ENCODE results near the gene SMARCA1.
"Not testable (repeated sequence)": the region's sequence is repeated elsewhere in the genome, so short reads cannot be mapped to it uniquely, and the experiment has no call there.

Gene SMARCA1, protein sequence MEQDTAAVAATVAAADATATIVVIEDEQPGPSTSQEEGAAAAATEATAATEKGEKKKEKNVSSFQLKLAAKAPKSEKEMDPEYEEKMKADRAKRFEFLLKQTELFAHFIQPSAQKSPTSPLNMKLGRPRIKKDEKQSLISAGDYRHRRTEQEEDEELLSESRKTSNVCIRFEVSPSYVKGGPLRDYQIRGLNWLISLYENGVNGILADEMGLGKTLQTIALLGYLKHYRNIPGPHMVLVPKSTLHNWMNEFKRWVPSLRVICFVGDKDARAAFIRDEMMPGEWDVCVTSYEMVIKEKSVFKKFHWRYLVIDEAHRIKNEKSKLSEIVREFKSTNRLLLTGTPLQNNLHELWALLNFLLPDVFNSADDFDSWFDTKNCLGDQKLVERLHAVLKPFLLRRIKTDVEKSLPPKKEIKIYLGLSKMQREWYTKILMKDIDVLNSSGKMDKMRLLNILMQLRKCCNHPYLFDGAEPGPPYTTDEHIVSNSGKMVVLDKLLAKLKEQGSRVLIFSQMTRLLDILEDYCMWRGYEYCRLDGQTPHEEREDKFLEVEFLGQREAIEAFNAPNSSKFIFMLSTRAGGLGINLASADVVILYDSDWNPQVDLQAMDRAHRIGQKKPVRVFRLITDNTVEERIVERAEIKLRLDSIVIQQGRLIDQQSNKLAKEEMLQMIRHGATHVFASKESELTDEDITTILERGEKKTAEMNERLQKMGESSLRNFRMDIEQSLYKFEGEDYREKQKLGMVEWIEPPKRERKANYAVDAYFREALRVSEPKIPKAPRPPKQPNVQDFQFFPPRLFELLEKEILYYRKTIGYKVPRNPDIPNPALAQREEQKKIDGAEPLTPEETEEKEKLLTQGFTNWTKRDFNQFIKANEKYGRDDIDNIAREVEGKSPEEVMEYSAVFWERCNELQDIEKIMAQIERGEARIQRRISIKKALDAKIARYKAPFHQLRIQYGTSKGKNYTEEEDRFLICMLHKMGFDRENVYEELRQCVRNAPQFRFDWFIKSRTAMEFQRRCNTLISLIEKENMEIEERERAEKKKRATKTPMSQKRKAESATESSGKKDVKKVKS

DNA sequence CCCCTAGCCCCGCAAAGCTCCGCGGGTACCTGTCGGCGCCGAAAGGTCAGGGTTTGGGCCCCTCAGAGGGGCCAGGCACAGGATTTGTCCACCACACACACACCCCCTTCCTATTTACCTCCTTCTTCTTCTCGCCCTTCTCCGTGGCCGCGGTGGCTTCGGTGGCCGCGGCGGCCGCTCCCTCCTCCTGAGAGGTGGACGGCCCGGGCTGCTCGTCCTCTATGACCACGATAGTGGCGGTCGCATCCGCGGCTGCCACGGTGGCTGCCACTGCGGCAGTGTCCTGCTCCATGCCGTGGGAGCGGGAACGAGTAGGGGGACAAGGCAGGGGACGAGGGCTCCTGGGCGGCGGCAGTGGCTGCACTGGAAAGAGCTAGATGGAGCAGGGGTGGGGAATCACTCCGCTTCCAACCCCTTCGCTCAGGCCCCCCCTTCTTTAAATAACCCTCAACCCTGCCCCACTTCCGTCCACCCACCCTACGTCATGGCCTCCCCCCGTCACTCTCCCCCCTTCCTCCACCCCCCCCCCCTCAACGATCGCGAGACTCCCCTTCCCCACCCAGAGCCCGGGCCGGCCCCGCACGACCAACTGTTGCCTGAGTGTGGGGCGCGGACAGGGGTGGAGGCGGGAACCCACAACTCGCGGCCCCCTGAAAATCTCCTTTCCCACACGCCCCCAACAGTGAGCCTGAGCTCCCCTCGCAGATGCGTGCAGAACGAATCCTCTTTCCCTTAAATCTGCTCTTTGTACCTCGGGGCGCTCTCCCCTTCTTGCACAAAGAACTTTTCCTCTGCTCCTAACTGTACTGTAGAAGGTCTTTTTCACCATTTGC lies at the start of gene SMARCA1:
Gene SMARCA1, minus strand, starts transcription at position 412 of the 833 bp plus-strand sequence. Its CDS starts 120 bp downstream, at position 292.
- DNase-seq (ENCODE audit: low read depth in 2 of 3, low spot score in 1 of 3): no peak

DNA sequence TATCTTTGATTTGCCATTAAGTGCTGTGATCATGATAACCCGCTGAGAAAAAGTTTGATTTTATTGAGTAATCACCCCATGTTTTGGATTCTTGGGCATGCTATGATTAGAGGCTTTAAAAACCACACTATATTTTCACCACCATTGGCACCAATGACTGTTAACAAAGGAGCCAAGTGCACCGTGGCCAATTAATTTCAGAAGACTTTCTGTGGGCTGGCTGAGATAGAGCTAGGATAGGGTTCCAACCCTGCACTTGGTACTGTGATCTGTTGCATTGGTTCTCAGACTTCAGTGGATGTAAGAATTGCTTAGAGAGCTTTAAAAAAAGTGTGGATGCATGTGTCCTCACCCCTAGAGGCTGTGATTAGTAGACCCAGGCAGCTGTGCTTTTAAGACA lies 49.1 kb upstream of the SMARCA1 start:
- no peak for DNase-seq (ENCODE audit: low read depth in 2 of 3, low spot score in 1 of 3)

DNA sequence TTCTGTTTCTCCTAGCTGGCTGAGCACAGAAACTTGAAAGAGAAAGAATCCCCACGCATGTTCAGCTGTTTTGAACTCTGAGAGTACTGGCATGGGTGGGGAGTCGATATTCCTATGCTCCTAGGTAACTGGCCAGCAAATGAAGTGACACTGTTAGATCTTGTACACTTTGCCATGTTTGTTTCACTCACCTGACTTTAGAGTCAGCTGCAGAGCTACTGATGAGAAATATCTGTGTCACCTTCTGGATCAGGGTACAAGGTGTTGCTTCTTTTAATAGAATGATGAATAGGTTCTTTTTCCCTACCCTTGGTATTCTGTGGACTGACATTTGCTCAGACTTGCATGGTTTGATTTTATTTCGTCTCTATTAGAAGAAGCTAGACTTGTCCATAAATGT lies 45.1 kb upstream of the SMARCA1 start:
- DNase-seq (ENCODE audit: low read depth in 2 of 3, low spot score in 1 of 3): no peak

DNA sequence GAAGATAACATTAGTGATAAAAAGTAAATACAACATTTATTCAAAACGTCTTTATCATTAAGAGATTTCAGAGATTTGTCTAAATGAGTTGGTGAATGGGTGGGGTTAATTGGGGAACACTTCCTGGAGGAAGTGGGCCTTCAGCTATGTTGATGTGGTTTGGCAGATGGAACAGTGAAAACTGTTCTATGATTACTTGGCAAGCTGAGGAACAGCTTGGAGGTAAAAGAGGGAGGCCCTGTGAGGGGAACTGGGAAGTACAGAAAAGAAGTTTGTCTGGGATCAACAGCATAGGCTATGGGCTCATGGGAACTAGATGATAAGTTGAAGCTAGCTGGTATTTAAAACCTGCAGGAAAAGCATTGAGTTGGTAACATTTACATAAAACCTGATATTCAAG lies 42.8 kb upstream of the SMARCA1 start:
- DNase-seq (ENCODE audit: low read depth in 2 of 3, low spot score in 1 of 3): no peak

DNA sequence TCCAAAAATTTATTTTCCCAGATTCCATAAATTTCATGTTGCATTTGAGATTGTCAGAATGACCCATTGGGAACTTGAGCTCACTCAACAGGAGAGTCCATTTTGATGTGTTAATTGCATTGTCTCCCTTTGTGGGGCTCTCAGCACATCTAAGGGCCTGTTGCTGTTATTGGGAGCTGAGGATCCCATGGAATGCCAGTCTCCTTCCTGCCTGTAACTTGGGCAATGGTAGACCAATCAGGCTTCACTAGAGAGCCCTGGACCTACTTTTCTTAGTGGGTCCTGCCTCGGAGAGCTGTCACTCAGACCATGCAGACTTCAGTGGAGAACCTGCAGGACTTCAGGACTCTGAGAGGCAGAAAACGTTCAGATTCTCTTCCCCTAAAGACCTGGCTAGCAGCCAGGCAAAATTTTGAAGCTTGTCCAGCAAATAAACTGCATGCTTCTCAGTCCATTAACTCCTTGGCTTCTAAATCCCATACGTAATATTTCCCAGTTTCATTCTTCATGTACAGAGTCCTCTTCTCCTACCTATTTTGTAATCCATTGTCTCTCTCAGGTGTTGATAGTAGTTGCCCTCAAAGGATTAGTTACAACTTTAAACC lies 41.9 kb upstream of the SMARCA1 start:
- no peak for DNase-seq (ENCODE audit: low read depth in 2 of 3, low spot score in 1 of 3)

DNA sequence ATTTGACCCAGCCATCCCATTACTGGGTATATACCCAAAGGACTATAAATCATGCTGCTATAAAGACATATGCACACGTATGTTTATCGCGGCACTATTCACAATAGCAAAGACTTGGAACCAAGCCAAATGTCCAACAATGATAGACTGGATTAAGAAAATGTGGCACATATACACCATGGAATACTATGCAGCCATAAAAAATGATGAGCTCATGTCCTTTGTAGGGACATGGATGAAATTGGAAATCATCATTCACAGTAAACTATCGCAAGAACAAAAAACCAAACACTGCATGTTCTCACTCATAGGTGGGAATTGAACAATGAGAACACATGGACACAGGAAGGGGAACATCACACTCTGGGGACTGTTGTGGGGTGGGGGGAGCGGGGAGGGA lies 41.1 kb upstream of the SMARCA1 start:
- not testable (repeated sequence) for DNase-seq (ENCODE audit: low read depth in 2 of 3, low spot score in 1 of 3)

DNA sequence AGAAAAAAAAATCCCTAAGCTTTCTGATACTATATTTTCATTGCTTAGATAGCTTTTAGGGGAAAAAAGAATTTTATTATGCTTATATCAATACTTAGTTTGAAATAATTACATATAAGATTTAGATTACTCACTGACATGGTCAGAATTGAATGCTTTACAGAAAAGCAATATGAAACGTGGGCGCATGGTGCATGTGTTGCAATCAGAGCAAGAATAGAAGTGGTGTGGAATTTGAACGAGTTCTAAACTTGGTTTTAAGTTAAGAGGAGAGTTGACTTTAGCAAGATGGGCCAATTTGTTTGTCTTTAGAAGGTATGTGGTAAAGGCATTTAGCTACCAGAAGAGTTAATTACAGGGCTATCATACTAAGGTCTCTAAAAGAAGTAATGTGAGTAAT lies 38.2 kb upstream of the SMARCA1 start:
- DNase-seq (ENCODE audit: low read depth in 2 of 3, low spot score in 1 of 3): no peak

DNA sequence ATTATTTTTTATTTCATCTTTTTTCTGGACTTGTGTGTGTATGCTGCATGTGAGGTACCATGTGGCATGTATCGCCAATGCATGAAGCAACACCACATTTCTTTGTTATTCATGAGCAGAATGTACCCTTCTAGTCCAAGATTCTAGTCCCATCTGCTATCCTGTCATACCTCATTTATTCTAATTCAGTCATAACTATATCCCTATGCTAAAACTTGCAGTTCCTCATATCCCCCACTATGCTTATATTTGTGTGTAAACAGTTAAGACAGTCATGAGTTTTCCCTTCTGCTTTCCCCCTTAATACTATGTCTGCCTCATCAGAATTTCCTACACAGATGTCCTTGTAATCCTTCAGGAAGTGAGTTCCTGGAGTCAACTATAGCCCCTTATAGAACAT lies 36.5 kb upstream of the SMARCA1 start:
- DNase-seq (ENCODE audit: low read depth in 2 of 3, low spot score in 1 of 3): no peak

DNA sequence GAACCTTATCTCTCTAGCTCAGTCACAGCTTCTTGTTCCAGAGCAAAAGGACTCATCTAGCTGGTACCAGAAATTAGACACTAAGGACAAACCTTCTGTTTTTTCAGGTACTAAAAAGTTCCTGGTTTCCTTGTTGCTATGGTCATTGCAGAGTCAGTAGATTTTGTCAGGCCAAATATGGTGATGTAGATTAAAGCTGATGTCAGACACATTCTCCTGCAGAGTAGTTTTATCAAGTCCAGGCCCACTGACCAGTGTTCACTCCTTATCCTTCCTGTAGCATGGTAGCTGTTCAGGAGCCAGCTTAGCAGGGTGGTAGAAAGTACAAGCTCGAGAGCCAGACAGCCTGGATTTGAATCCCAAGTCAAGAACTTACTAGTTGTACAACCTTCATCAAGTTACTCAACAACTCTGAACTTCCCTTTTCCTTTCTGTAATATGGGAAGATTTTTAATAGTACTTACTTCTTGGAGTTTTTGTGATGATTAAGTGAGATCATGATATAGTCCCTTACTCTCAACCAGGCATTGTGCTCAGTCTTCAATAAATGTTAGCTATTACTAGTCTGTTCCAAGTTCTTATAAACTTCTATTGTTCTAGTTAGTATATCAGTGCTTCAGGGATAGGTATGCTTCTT lies 34.7 kb upstream of the SMARCA1 start:
- DNase-seq (ENCODE audit: low read depth in 2 of 3, low spot score in 1 of 3): no peak

DNA sequence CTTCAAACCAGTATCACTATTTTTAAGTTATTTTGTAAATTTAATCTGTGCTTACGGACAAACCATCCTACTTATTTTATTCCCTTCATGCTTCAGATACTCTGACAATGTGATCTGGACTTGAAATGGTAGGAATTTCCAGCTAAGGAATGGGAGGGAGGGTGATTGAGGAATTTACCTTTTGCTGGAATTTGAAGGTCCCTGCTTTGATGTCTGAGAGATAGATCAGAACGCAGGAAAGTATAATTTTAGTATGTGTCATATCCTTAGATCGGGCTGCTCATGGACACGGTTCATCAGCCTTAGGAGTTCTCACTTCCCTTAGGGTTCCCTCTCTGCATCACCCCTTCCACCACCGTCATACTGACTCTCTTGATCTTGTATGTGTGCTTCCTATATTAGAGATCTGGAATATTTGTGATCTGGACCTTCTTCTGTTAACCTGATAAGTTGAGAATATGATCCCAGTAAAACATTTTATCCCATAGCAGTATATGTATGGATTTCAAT lies 33.6 kb upstream of the SMARCA1 start:
- DNase-seq (ENCODE audit: low read depth in 2 of 3, low spot score in 1 of 3): no peak

DNA sequence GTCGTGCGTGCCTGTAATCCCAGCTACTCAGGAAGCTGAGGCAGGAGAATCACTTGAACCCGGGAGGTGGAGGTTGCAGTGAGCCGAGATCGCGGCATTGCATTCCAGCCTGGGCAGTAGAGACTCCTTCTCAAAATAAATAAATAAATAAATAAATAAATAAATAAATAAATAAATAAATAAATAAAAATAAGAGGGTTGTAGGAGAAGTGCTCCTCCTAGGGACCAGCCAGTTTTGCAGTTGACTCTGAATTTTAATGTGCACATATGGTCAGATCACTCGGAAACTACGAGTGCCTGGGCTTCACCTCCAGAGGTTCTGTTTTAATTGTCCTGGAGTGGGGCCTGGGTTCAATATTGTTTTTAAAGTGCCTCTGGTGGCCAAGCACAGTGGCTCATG lies 31.5 kb upstream of the SMARCA1 start:
- not testable (repeated sequence) for DNase-seq (ENCODE audit: low read depth in 2 of 3, low spot score in 1 of 3)

DNA sequence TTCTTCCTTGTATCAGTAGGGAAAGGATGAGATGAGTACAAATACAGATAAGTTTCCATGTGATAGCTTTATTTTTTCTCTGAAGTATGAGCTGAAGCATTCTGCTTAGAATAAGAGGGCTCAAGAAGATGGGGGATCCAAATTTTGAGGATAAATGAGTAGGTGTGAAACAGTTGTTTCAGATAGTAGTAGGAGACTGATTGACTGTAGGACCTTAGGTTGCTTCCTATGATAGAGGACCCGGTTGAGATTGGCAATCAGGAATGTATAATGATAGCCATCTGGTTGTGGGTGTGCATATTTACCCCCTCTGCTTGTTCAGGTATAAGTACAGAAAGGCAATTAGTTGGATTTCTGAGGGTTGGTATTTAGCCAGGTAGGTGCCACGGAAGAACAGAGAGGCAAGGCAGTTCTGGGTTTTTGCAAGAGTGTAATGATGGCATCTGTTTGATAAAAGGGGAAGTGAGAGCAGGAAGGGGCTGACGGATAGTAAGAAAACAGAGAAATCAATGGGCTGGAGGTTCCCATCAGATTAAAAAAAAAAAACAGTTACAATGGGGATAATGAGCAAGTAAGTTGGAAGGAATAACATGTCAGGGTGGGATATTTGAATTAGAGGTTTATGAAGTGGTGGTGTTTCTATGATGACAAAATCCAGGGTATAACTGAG lies 30.5 kb upstream of the SMARCA1 start:
- no peak for DNase-seq (ENCODE audit: low read depth in 2 of 3, low spot score in 1 of 3)

DNA sequence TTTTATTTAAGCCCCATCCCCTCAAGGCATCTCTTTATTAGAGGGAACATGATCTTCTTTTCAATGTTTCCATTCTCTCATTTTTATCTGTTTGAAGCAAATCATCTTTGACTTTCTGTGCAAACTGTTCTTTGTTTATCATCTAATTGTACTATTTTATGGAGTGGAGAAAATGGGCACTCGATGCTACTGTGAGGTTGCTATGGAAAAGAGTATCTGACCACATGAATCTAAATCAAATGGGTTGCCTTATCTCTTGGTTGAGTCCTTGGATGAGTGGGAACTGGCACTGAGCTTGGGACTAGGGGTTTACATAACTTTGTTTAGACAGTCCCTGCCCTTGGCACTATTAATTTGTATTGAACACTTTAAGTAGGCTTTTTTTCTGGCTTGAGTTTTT lies 25.8 kb upstream of the SMARCA1 start:
- DNase-seq (ENCODE audit: low read depth in 2 of 3, low spot score in 1 of 3): no peak

DNA sequence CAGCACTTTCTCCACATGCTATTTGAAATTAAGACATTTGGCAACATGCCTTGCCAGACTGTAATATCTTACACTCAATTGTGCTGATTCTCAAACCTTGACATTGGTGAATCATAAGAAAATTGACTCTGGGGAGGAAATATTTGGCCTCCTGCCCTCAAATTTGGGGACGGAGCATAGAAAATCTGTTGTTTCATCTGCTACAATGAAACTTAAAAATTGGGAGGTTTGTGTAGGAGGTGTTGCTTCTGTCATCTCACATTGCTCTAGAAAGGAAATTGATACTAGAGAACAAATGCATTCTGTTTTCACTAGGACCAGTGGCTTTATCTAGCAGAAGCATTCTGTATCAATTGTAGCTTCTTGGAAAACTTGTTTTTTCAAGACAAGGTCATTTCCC lies 22.1 kb upstream of the SMARCA1 start:
- no peak for DNase-seq (ENCODE audit: low read depth in 2 of 3, low spot score in 1 of 3)

DNA sequence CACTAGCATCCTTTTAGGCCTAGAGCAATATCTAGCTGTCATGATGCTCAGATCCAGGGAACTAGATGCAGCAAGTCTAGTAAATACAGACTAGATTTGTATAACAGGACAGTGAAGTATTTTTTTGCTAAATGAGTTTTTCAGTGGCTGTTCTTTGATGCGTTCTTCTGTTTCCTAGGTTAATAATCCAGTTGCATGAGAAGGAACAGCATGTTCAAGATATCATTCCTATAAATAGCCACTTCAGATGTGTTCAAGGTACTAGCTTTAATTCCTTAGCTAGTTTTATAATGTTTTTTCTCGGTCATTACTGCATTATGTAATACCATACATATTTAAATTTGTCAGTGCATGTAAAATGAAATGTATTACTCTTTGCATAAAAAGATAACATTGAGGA lies 21.5 kb upstream of the SMARCA1 start:
- no peak for DNase-seq (ENCODE audit: low read depth in 2 of 3, low spot score in 1 of 3)

DNA sequence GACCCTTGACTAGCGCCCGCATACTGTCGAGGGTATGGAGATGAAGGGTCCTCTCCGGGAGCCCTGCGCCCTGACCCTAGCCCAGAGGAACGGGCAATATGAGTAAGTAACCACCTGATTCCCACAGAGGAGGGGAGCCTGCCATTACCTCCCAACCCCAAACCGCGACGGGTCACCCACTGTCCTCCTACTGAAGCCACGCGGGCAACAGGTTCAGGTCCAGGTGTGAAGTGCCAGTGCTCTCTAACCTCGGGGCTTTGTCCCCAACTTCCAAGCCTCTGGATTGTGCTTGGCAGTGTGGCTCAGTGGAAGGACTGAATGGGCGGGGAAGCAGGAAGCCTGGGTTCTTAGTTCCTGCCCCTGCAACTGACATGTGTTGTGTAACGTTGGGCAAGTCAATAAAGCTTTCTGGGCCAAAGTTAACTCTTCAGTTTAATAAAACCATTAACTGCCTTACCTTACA lies 17.5 kb upstream of the SMARCA1 start:
- no peak for DNase-seq (ENCODE audit: low read depth in 2 of 3, low spot score in 1 of 3)

DNA sequence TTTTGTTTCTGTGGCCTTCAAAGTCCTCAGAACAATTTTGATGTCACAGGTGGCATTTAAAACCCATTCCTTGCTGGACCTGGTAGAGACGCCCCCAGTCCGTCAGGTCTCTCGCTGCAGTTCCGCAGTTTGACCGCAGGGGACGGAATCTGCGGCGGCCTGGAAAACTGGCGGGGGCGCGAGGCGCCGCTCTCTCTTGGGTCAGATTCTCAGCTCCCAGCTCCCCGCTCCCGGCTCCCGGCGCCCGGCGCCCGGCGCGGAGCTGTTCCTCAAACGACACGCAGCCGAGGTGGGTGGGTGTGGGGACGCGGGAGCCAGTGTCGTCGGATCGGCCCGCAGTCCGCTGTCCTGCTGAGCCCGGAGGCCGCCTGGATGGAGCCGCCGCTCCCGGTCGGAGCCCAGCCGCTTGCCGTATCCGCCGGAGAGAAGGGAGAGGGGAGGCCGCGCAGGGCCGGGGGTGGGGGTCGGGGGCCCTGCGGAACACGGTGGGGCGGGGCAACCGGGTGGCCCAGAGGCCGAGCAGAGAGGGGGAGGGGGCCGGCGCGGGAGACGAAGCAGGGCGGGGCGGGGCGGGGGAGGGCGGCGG lies 16.9 kb upstream of the SMARCA1 start, which contains the start of gene OCRL:
Gene OCRL, plus strand, starts transcription at position 192 of the 586 bp plus-strand sequence. Its CDS starts 181 bp downstream, at position 373.
- DNase-seq (ENCODE audit: low read depth in 2 of 3, low spot score in 1 of 3): peak; percentile 37 to 47 (median 45)

DNA sequence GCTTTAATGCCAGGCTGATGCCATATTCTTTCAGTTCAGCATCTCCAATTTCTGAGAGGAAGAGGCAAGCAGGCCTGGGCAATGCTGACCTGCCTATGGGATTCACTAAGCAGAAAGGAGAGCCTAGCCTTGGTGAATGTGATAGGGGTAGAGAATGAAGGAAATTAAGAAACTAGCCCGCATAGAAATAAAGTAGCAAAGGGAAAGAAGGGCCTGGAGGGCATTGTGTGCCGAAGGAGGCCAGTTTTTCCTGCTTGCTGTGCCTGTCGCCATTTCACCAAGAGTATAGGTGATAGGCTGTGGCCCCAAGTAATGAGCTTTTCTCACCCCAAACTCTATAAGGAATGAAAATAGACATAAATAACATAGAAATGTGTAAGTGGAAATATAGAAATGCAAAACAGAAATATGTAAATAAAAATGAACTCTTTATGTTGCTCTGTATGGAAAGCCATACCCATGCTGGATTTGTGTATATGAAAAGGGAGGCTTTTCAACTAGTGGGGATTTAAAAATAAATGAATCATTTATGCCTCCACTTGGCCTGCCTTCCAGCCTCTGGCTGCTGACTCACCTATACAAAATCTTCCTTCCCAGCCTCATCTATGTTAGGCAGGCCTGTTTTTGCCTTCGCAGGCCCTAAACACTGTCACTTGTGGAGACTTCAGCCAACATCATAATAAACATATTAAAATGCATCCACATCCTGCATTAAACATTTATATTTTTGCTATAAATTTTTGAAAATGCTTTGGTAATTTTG lies 11.7 kb upstream of the SMARCA1 start:
- no peak for DNase-seq (ENCODE audit: low read depth in 2 of 3, low spot score in 1 of 3)

Data from stimulated activated CD4-positive, alpha-beta T cell treated with anti-CD3 and anti-CD28 coated beads, Interleukin-12 subunit alpha, Interleukin-12 subunit beta, amount 100 ng/mL, for 48 hours (primary cell).